ENCODE measurements around the gene WDTC1.
"Not testable (repeated sequence)": the region's sequence is repeated elsewhere in the genome, so short reads cannot be mapped to it uniquely, and the experiment has no call there.

Gene WDTC1

GRCh38 chr1:27216466-27216865 is 18.0 kb upstream of the WDTC1 start:
- DNase-seq (ENCODE audit: extremely low read depth, low read depth) = no peak

GRCh38 chr1:27217401-27217800 is 17.0 kb upstream of the WDTC1 start:
- DNase-seq (ENCODE audit: extremely low read depth, low read depth) = no peak
- TF ChIP-seq, protein P1, sequence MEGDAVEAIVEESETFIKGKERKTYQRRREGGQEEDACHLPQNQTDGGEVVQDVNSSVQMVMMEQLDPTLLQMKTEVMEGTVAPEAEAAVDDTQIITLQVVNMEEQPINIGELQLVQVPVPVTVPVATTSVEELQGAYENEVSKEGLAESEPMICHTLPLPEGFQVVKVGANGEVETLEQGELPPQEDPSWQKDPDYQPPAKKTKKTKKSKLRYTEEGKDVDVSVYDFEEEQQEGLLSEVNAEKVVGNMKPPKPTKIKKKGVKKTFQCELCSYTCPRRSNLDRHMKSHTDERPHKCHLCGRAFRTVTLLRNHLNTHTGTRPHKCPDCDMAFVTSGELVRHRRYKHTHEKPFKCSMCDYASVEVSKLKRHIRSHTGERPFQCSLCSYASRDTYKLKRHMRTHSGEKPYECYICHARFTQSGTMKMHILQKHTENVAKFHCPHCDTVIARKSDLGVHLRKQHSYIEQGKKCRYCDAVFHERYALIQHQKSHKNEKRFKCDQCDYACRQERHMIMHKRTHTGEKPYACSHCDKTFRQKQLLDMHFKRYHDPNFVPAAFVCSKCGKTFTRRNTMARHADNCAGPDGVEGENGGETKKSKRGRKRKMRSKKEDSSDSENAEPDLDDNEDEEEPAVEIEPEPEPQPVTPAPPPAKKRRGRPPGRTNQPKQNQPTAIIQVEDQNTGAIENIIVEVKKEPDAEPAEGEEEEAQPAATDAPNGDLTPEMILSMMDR (IDR thresholded peaks at IDR 0.05; ENCODE audit: low read depth, low read length) = no peak

More at GRCh38 chr1:27216466-27216865, 18.0 kb upstream of the WDTC1 start:
- TF ChIP-seq, protein P1 (IDR thresholded peaks at IDR 0.05; ENCODE audit: low read depth, low read length) = no peak

DNA sequence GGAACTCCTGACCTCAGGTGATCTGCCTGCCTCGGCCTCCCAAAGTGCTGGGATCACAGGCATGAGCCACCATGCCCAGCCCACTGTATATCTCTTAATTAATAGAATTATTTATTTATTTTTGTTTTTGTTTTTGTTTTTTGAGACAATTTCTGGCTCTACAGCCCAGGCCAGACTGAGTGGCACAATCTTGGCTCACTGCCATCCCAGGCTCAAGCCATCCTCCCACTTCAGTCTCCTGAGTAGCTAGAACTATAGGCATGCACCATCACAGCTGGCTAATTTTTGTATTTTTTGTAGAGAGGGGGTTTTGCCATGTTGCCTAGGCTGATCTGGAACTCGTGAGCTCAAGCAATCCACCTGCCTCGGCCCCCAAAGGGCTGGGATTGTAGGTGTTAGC is 15.7 kb upstream of the WDTC1 start:
- TF ChIP-seq, protein P1 (IDR thresholded peaks at IDR 0.05; ENCODE audit: low read depth, low read length) = no peak
- DNase-seq (ENCODE audit: extremely low read depth, low read depth) = no peak

DNA sequence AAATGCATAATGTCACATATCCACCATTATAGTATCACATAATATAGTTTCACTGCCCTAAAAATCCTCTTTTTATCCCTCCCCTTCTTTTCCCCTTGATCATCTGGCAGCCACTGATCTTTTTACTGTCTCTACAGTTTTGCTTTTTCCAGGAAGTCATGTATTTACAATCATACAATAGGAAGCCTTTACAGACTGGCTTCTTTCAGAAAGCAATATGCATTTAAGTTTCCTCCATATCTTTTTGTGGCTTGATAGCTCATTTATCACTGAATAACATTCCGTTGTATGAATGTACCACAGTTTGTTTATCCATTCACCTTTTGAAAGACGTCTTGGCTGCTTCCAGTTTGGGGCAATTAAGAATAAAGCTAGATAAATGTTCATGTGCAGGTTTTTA is 14.3 kb upstream of the WDTC1 start:
- TF ChIP-seq, protein P1 (IDR thresholded peaks at IDR 0.05; ENCODE audit: low read depth, low read length) = no peak

DNA sequence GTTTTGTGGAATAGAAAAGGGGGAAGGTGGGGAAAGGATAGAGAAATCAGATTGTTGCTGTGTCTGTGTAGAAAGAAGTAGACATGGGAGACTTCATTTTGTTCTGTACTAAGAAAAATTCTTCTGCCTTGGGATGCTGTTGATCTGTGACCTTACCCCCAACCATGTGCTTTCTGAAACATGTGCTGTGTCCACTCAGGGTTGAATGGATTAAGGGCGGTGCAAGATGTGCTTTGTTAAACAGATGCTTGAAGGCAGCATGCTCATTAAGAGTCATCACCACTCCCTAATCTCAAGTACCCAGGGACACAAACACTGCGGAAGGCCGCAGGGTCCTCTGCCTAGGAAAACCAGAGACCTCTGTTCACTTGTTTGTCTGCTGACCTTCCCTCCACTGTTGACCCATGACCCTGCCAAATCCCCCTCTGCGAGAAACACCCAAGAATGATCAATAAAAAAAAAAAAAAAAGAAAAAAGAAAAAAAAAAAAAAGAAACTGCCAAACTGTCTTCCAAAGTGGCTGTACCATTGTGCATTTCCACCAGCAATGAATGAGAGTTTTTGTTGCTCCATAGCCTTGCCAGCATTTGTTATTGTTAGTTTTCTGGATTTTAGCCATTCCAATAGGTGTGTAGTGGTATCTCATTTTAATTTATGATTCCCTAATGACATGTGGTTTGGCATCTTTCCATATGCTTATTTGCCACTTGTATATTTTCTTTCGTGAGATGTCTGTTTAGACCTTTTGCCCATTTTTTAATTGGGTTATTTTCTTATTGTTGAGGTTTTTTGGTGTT is 13.5 kb upstream of the WDTC1 start:
- DNase-seq (ENCODE audit: extremely low read depth, low read depth) = not testable (repeated sequence)

More for the DNA sequence above, 14.3 kb upstream of the WDTC1 start:
- DNase-seq (ENCODE audit: extremely low read depth, low read depth) = no peak

DNA sequence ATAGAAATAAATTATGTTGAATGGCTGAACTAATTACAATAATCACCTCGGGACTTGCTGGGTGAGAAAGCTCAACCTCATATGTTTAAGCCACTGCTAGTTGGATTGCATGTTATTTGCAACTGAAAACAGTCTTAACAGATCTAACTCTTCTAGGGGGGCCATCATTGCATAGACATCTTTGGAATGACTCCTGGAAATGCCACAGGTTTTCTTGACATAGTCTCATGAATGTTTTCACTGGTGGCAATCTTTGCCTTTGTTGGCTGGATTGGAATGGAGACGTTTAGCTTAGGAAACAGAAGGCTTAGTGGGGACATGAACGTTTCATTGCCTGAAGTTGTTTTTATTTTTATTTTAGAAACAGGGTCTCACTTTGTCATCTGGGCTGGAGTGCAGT is 8.8 kb upstream of the WDTC1 start:
- DNase-seq (ENCODE audit: extremely low read depth, low read depth) = no peak
- TF ChIP-seq, protein P1 (IDR thresholded peaks at IDR 0.05; ENCODE audit: low read depth, low read length) = no peak

DNA sequence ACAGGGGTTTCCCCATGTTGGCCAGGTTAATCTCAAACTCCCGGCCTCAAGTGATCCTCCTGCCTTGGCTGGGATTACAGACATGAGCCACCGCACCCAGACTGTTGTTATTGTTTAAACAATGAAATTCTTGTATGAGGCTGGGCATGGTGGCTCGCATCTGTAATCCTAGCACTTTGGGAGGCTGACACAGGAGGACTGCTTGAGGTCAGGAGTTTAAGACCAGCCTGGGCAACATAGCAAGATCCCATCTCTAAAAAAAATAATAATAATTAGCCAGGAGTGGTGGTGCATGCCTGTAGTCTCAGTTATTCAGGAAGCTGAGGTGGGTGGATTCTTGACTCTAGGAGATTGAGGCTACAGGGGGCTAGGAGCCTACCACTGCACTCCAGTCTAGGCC is 6.7 kb upstream of the WDTC1 start:
- DNase-seq (ENCODE audit: extremely low read depth, low read depth) = no peak
- TF ChIP-seq, protein P1 (IDR thresholded peaks at IDR 0.05; ENCODE audit: low read depth, low read length) = no peak

GRCh38 chr1:27233667-27234048 is 774 bp upstream of the WDTC1 start:
- DNase-seq (ENCODE audit: extremely low read depth, low read depth) = no peak
- TF ChIP-seq, protein P1 (IDR thresholded peaks at IDR 0.05; ENCODE audit: low read depth, low read length) = no peak

All from AG09319 (cell line).